Measurements from ENCODE around the gene PRUNE2. TPM values are rescaled to one million over a fixed set of nuclear protein-coding genes. Genes with fewer than 3 reads are reported as not detected.

Gene PRUNE2
- total RNA-seq, 1 donor, result 14.7 TPM

DNA sequence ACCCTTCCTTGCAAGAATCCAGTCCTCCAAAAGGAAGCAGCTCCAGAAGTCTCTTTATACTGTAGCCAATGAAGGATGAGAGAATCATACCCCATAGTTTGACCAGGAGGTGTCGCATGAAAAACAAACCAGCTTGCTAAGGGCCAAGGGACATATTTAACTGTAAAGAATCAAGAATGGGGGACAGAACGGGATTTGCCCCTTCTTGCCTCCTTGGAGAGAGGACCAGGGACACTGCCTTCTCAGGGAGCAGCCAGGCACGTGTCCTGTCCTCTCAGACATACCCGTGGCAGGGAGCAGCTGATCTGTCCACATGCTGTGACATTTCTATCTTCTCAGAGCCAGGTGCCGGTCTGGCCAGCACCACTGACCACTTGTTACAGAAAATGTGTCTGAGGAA lies 11.7 kb downstream of the PRUNE2 start:
- no peak overlapping the region for H3K4me3 ChIP-seq (ENCODE audit: low read depth, low read length)
- no peak for DNase-seq (ENCODE audit: low read depth)
- TF ChIP-seq, protein P1, sequence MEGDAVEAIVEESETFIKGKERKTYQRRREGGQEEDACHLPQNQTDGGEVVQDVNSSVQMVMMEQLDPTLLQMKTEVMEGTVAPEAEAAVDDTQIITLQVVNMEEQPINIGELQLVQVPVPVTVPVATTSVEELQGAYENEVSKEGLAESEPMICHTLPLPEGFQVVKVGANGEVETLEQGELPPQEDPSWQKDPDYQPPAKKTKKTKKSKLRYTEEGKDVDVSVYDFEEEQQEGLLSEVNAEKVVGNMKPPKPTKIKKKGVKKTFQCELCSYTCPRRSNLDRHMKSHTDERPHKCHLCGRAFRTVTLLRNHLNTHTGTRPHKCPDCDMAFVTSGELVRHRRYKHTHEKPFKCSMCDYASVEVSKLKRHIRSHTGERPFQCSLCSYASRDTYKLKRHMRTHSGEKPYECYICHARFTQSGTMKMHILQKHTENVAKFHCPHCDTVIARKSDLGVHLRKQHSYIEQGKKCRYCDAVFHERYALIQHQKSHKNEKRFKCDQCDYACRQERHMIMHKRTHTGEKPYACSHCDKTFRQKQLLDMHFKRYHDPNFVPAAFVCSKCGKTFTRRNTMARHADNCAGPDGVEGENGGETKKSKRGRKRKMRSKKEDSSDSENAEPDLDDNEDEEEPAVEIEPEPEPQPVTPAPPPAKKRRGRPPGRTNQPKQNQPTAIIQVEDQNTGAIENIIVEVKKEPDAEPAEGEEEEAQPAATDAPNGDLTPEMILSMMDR (IDR thresholded peaks at IDR 0.05; ENCODE audit: insufficient read depth, low read length), result no peak

DNA sequence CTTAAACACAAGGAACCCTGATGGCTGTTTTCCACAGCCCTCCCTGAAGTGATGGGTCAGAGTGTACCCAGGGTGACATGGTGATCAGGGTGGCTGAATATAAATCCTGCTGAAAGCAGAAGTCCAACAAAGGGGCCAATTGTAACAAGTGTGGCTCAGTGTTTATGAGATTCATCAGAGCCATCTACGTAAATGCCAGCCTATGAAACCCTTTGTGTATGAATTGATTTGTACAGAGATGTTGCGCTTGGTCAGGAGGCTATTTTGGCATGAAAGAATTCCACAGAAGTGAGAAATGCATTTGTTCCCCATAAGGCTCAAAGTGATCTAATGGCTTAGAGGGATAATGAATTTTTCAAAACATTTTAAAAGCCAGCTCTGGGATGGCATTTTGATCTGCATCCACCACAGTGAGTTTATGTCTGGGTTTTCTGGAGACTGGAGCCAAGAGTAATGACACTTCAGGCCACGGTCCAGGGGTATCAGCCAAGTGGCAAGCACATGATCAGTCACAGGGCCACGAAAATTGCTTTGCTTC lies 12.4 kb downstream of the PRUNE2 start:
- TF ChIP-seq, protein P1 (IDR thresholded peaks at IDR 0.05; ENCODE audit: insufficient read depth, low read length), result no peak
- no peak for DNase-seq (ENCODE audit: low read depth)
- H3K4me3 ChIP-seq (ENCODE audit: low read depth, low read length), result no peak overlapping the region

DNA sequence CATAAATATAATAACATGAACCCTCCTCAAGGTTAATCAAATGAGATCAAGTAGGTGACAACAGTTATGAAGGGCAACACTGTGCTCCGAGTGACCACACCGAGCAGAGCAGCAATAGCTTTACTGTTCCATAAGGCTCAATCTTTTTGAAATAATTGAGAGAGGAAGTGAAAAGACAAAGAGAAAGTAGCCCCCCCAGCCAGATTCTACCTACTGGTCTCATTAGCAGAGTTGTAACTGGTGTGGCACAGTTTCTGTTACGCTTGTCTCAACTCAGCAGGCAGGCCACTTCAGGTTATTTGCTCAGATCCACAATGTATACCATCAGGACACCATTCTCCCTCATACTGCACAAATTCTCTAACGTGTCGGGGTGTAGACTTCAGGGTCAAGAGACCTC lies 14.0 kb downstream of the PRUNE2 start:
- TF ChIP-seq, protein P1 (IDR thresholded peaks at IDR 0.05; ENCODE audit: insufficient read depth, low read length), result no peak
- DNase-seq (ENCODE audit: low read depth), result no peak
- H3K4me3 ChIP-seq (ENCODE audit: low read depth, low read length), result no peak overlapping the region

DNA sequence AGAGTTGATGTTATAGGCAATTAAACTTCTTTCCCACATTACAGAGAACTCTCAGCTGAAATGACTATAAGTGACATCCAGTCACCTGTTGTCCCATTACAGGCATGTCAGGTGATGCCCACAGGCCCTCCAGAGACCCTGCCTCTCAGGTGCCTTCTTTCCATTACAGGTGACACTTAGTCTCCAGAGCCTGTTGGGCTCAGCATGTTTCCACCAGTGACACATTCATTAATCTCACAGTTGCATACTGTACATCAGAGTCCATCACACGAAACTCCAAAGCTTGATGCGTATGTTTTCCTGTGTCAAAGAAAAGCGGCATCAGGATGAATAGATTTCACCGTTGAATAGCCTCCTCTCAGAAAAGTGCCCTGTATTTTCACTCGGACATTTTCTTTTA lies 14.6 kb downstream of the PRUNE2 start:
- DNase-seq (ENCODE audit: low read depth), result no peak
- no peak overlapping the region for H3K4me3 ChIP-seq (ENCODE audit: low read depth, low read length)
- TF ChIP-seq, protein P1 (IDR thresholded peaks at IDR 0.05; ENCODE audit: insufficient read depth, low read length), result no peak

DNA sequence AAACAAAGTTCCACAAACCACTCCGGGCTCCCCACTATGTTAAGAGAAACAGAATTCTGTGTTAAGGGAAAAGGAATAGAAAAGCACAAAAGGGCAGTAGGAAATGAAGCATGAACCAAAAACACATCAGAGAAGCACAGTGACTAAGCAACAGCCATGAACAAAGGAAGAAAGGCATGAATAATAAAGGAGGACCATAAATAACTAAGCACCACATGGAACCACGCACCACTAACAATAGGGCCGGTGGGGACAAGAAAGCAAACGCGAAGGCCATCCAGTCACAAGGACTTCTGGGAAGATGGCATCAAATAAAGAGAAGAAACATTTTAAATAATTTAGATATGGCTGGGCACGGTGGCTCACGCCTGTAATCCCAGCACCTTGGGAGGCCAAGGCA lies 18.0 kb downstream of the PRUNE2 start:
- no peak overlapping the region for H3K4me3 ChIP-seq (ENCODE audit: low read depth, low read length)
- TF ChIP-seq, protein P1 (IDR thresholded peaks at IDR 0.05; ENCODE audit: insufficient read depth, low read length), result no peak
- no peak for DNase-seq (ENCODE audit: low read depth)

DNA sequence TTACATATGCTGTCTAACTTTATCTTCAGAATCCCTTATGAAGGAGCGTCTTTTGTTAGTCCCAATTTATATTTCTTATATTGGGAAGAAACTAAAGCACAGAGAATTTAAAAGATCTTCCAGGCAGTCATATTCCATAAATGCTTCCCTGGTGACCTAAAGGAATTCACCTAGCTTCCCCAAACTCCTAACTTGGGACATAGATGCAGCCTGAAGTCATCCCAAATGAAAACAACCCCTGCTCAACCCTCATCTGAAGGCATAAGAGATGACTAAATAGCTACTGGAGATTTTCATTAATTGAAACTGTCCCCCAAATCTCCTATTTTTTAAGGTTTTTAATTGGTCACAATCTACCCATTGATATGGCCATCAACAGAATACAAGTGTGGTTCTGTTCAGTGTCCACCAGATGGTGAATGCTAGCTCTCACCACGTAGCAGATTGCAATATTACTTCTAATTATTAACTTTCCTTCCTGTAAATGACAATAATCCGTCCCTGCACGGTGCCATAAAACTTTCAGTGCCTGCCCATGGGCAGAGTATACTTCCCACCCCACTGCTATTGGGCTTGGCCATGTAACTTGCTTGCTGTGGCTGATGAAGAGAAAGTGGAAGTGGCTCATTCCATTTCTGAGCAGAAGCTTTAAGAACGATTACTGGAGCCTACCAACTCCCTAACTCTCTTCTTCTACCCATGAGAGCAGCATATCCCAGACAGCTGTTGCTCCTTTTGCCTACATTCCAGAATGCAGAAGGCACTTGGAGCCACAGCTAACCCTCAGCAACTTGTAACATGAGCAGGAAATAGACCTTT lies 18.7 kb downstream of the PRUNE2 start:
- TF ChIP-seq, protein P1 (IDR thresholded peaks at IDR 0.05; ENCODE audit: insufficient read depth, low read length), result peak; percentile 7
- no peak overlapping the region for H3K4me3 ChIP-seq (ENCODE audit: low read depth, low read length)
- no peak for DNase-seq (ENCODE audit: low read depth)

Data from fibroblast of the aortic adventitia (primary cell).